NT2/D1 (cell line): ENCODE results near the gene BIRC6.

Experiments used
- SUZ12 ChIP-seq: IDR thresholded peaks from 2 replicates; pipeline ENCODE4 v1.6.1; 2011; ENCODE audit not compliant: insufficient read length, insufficient read depth; ENCODE audit errors: extremely low read depth
- YY1 ChIP-seq: IDR thresholded peaks from 2 replicates; pipeline ENCODE4 v1.6.1; 2011; ENCODE audit not compliant: insufficient read length, insufficient read depth
- ZNF274 ChIP-seq: IDR thresholded peaks from 2 replicates; pipeline ENCODE4 v1.6.1; 2011; ENCODE audit warnings: mild to moderate bottlenecking, low read depth, low read length

- TF ChIP-seq ZNF274 = no peak
- TF ChIP-seq SUZ12 = no peak
- no peak for TF ChIP-seq YY1
Measured at GRCh38 chr2:32399221-32399620, 42.4 kb downstream of the BIRC6 start.
